ENCODE measurements around the gene ZNF718. TPM values are rescaled to one million over a fixed set of nuclear protein-coding genes. Genes with fewer than 3 reads are reported as not detected.
"Not testable (repeated sequence)": the region's sequence is repeated elsewhere in the genome, so short reads cannot be mapped to it uniquely, and the experiment has no call there.

ZNF718 gene
- total and polyA plus RNA-seq, 4 donors: 0.75 to 11.8 (median 4.4) TPM

DNA sequence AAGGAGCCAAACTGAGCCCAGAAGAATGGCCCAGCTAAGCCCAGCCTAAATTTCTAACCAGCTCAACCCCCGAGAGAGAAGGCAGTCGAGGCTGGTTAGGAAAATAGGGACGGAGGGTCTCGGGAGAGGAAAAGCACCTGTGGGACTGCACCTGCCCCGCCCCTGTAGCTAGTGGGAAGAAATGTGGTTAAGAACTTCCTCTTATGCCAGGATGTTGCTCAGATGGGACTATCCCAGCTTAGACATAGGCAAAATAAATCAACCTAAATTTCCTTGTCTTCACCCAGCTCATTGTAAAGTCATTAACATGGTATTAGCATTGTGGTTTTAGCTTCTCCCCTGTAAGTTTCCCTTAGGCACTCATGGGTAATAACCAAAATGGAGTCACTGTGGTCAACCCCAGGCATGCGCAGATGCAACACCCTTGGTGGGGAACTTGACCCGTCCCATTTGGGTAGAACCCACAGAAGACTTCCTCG lies 86.8 kb downstream of the ZNF718 start:
- intact Hi-C loops (cut with DNase I): loop anchor here in 1 of 2 donors (5.0 kb wide), 1 partner anchor 261 kb away; no protein-coding TSS in a partner anchor
- H3K36me3 ChIP-seq (ENCODE audit: control insufficient read depth in 1 of 2, insufficient read depth in 2 of 2, low read length in 1 of 2): no peaks in the 10 kb centered on the region
- ATAC-seq (ENCODE audit: low FRiP score): no peak

DNA sequence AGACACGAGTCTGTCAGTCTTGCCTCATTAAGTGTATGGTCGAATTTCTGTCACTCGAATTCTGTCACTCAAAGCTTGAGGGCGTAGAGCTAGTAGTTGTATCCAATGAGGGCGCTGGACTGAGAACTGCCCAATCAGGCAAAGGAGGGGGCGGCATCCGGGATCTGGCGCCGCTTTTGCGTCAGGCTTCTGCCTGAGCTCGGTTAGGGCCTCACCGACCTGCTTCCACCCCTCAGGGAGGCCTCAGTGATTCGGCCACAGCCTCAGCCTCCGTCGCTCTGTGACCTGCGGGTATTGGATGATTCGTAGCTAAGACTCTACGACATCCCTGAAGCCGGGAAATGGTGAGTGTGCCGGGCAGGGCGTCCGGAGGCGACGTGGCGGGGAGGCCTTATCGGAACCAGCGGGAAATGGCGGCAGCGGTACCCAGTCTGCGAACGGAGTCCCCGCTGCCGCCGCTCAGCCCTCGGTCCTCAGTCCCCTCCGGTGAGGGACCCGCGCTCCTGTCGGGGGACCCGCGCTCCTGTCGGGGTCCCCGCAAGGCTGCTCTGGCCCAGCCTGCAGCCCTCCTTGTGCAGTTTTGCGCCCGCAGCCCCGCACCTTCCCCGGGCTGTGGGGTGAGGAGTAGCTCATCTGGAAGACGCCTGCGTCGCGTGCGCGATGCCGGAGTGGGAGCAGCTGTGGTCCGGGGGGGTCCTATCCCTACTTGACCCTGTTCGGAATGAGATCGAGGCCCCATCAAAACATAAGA lies 88.3 kb downstream of the ZNF718 start:
- H3K27ac ChIP-seq (ENCODE audit: low read depth in 1 of 2, low read length in 2 of 2): peak overlapping the region in 1 of 2 donors; percentile 3
- no peaks in the 10 kb centered on the region for H3K4me1 ChIP-seq (ENCODE audit: control insufficient read depth in 1 of 2, insufficient read depth in 2 of 2, low read length in 2 of 2)
- ATAC-seq (ENCODE audit: low FRiP score) (peak; percentile 95), DNase-seq (peak; percentile 87 to 92)
- no peaks in the 10 kb centered on the region for H3K27me3 ChIP-seq (ENCODE audit: control insufficient read depth in 1 of 2, insufficient read depth in 2 of 2, low read length in 1 of 2)
- intact Hi-C loops (cut with DNase I): loop anchor here in 1 of 2 donors (5.0 kb wide), 1 partner anchor 260 kb away; no protein-coding TSS in a partner anchor
- WGBS, 2 donors: 2 to 4% methylated on average over 48 to 57 of the region's 57 CpGs
- no peaks in the 10 kb centered on the region for H3K36me3 ChIP-seq (ENCODE audit: control insufficient read depth in 1 of 2, insufficient read depth in 2 of 2, low read length in 1 of 2)
- H3K9me3 ChIP-seq (ENCODE audit: control insufficient read depth, low read length): peaks cover 3% of the 10 kb centered on the region
- H3K4me3 ChIP-seq (ENCODE audit: low read length in 2 of 2): peak overlapping the region; percentile 44 to 59

More for the DNA sequence above, 86.8 kb downstream of the ZNF718 start:
- no peaks in the 10 kb centered on the region for H3K27me3 ChIP-seq (ENCODE audit: control insufficient read depth in 1 of 2, insufficient read depth in 2 of 2, low read length in 1 of 2)
- H3K27ac ChIP-seq (ENCODE audit: low read depth in 1 of 2, low read length in 2 of 2): no peak overlapping the region
- no peaks in the 10 kb centered on the region for H3K4me1 ChIP-seq (ENCODE audit: control insufficient read depth in 1 of 2, insufficient read depth in 2 of 2, low read length in 2 of 2)
- no peak for DNase-seq
- H3K4me3 ChIP-seq (ENCODE audit: low read length in 2 of 2): no peak overlapping the region
- peaks cover 1% of the 10 kb centered on the region for H3K9me3 ChIP-seq (ENCODE audit: control insufficient read depth, low read length)
- 90 to 94% methylated on average over 8 of the region's 8 CpGs for WGBS, 2 donors

DNA sequence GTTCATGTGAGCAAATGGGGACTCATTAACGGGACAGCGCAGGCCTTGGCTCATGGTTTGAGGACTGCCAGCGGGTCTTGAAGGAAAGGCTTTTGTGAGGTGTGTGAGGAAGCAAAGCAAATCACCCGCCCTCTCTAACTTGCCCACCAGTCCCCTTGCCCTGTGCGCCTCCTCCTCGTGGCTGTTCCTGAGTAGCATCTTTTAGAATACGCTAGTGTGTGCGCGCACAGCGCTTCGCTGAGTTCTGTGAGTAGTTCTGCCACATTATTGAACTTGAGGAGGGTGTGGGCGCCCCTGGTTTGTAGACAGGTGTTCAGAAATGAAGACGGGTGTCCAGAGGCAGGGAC lies 88.9 kb downstream of the ZNF718 start:
- H3K36me3 ChIP-seq (ENCODE audit: control insufficient read depth in 1 of 2, insufficient read depth in 2 of 2, low read length in 1 of 2); ATAC-seq (ENCODE audit: low FRiP score); H3K4me1 ChIP-seq (ENCODE audit: control insufficient read depth in 1 of 2, insufficient read depth in 2 of 2, low read length in 2 of 2); DNase-seq; H3K27me3 ChIP-seq (ENCODE audit: control insufficient read depth in 1 of 2, insufficient read depth in 2 of 2, low read length in 1 of 2); H3K9me3 ChIP-seq (ENCODE audit: control insufficient read depth, low read length): not testable (repeated sequence)
- intact Hi-C loops (cut with DNase I): loop anchor here in 1 of 2 donors (5.0 kb wide), 1 partner anchor 259 kb away; no protein-coding TSS in a partner anchor
- H3K27ac ChIP-seq (ENCODE audit: low read depth in 1 of 2, low read length in 2 of 2): peak overlapping the region in 1 of 2 donors; percentile 3
- H3K4me3 ChIP-seq (ENCODE audit: low read length in 2 of 2): peak overlapping the region; percentile 37 to 59
- 4 to 10% methylated on average over 13 of the region's 13 CpGs for WGBS, 2 donors

Other genes with a start within 250 kb of the ZNF718 start
- gene ZNF595, start 71.2 kb upstream of the ZNF718 start, total RNA-seq: 10 to 100 TPM; 23.7 to 25.4 TPM
- 1 to 10 TPM; 2.6 to 8.4 TPM for gene ZNF595, start 71.2 kb upstream of the ZNF718 start, polyA plus RNA-seq
- under 1 TPM; 0.16 to 0.45 TPM for gene ZNF732, start 181.0 kb downstream of the ZNF718 start, total RNA-seq
- gene ZNF732, start 181.0 kb downstream of the ZNF718 start, polyA plus RNA-seq: under 1 TPM in 1 of 2 donors, not detected in 1; 0.18 TPM
- 10 to 100 TPM; 21.0 to 29.7 TPM for gene ZNF141, start 213.3 kb downstream of the ZNF718 start, total RNA-seq
- gene ZNF141, start 213.3 kb downstream of the ZNF718 start, polyA plus RNA-seq: 1 to 10 TPM; 1.6 to 5.6 TPM